Calu3 (cell line): ENCODE measurements around the gene SERPINA5. TPM values are rescaled to one million over a fixed set of nuclear protein-coding genes. Genes with fewer than 3 reads are reported as not detected.

ENCODE experiments used
- BruUV-seq: library from RNA; stranded (reverse); fragments of 400-500 nt; replicated peaks from 2 replicates; lab custom pipeline; 2021; lab: Mats Ljungman, UMichigan
- CTCF ChIA-PET: fragments of 300-600 bp; sonication (Branson Sonifier 250); formaldehyde crosslinking; loops from one replicate; lab custom pipeline; 2022; ENCODE audit warnings: antibody characterized with exemption; lab: Charles Lee
- DNase-seq: peaks from one replicate; pipeline ENCODE4 v3.0.0; 2022
- H3K27ac Mint-ChIP-seq: one replicate; pipeline ENCODE4 v1.8.0; 2022; ENCODE audit warnings: mixed read lengths; ENCODE audit not compliant: unreplicated experiment
- H3K27me3 Mint-ChIP-seq: one replicate; pipeline ENCODE4 v1.8.0; 2022; ENCODE audit warnings: mixed read lengths; ENCODE audit not compliant: unreplicated experiment
- H3K36me3 Mint-ChIP-seq: one replicate; pipeline ENCODE4 v1.8.0; 2022; ENCODE audit warnings: mild to moderate bottlenecking, moderate library complexity, mixed read lengths; ENCODE audit not compliant: insufficient read depth, unreplicated experiment
- H3K4me1 Mint-ChIP-seq: one replicate; pipeline ENCODE4 v1.8.0; 2022; ENCODE audit warnings: mild to moderate bottlenecking, low read depth, mixed read lengths; ENCODE audit not compliant: unreplicated experiment
- H3K4me3 Mint-ChIP-seq: one replicate; pipeline ENCODE4 v1.8.0; 2022; ENCODE audit warnings: mild to moderate bottlenecking, low read depth, moderate library complexity, mixed read lengths; ENCODE audit not compliant: unreplicated experiment
- H3K9me3 Mint-ChIP-seq: one replicate; pipeline ENCODE4 v1.8.0; 2022; ENCODE audit warnings: low read depth, mixed read lengths; ENCODE audit not compliant: unreplicated experiment
- CTCF ChIP-seq: fragments of 200-600 bp; IDR thresholded peaks from one replicate; pipeline ENCODE4 v1.8.0; 2022; ENCODE audit warnings: antibody characterized with exemption; ENCODE audit not compliant: unreplicated experiment
- intact Hi-C: fragments of 100-400 bp; cut with micrococcal nuclease; formaldehyde crosslinking; loops from one replicate; pipeline ENCODE4 v1.10.0; 2022; ENCODE audit not compliant: unreplicated experiment
- total RNA-seq: library from RNA; stranded (reverse); gene quantifications from 2 replicates; pipeline ENCODE4 v1.2.3, GENCODE V29; 2022

SERPINA5 gene
- total RNA-seq, 1 experiment from 2014 or later, result 20.7 TPM

GRCh38 chr14:94612580-94613554 lies 31.6 kb downstream of the SERPINA5 start:
- peak; percentile 29 for DNase-seq
- Mint-ChIP-seq H3K27ac (no peak overlapping the region), H3K4me3 (peak overlapping the region; percentile 77), H3K9me3 (peaks cover 2% of the 10 kb centered on the region), H3K36me3 (peaks cover 19% of the 10 kb centered on the region), H3K4me1 (peaks cover 36% of the 10 kb centered on the region), H3K27me3 (no peaks in the 10 kb centered on the region)
- no peak for TF ChIP-seq CTCF
- intact Hi-C loops, result loop anchor here (10.0 kb wide), 1 partner anchor 178 kb away; no protein-coding TSS in a partner anchor
- TSS peak; percentile 53 for BruUV-seq
- CTCF ChIA-PET, result interaction anchor here (0.6 to 4.2 kb wide), 7 partner anchors 11 to 643 kb away, joined by 3 to 76 read pairs (median 6); partner anchors contain the start of gene SERPINA5

- no peak overlapping the region for H3K27ac Mint-ChIP-seq
These were observed 32.8 kb downstream of the SERPINA5 start for GRCh38 chr14:94613720-94614644.

GRCh38 chr14:94614802-94615201 lies 33.6 kb downstream of the SERPINA5 start:
- peaks cover 42% of the 10 kb centered on the region for H3K4me1 Mint-ChIP-seq
- TF ChIP-seq CTCF, result no peak
- H3K9me3 Mint-ChIP-seq, result peaks cover 6% of the 10 kb centered on the region
- peaks cover 9% of the 10 kb centered on the region for H3K36me3 Mint-ChIP-seq
- H3K4me3 Mint-ChIP-seq, result peak overlapping the region; percentile 77
- intact Hi-C loops, result loop anchor here (10.0 kb wide), 1 partner anchor 180 kb away; no protein-coding TSS in a partner anchor
- no peaks in the 10 kb centered on the region for H3K27me3 Mint-ChIP-seq
- H3K27ac Mint-ChIP-seq, result no peak overlapping the region
- DNase-seq, result no peak
- no TSS peak for BruUV-seq
- CTCF ChIA-PET, result interaction anchor here (1.1 to 2.2 kb wide), 3 partner anchors 10 to 16 kb away, joined by 3 to 14 read pairs (median 6); no protein-coding TSS in a partner anchor

More at GRCh38 chr14:94613720-94614644, 32.8 kb downstream of the SERPINA5 start:
- intact Hi-C loops, result loop anchor here (10.0 kb wide), 1 partner anchor 179 kb away; no protein-coding TSS in a partner anchor
- Mint-ChIP-seq H3K9me3 (peaks cover 6% of the 10 kb centered on the region), H3K4me3 (peak overlapping the region; percentile 77), H3K4me1 (peaks cover 43% of the 10 kb centered on the region), H3K27me3 (no peaks in the 10 kb centered on the region), H3K36me3 (peaks cover 17% of the 10 kb centered on the region)
- CTCF ChIA-PET, result interaction anchor here (0.6 to 2.2 kb wide), 3 partner anchors 11 to 642 kb away, joined by 6 to 14 read pairs (median 6); no protein-coding TSS in a partner anchor
- TF ChIP-seq CTCF, result no peak
- BruUV-seq, result no TSS peak
- DNase-seq, result peak; percentile 17
